Transverse colon (tissue), 4 donors: ENCODE data around the gene RNF166. TPM values are rescaled to one million over a fixed set of nuclear protein-coding genes. Genes with fewer than 3 reads are reported as not detected.

ENCODE experiments used
- DNase-seq: peaks from one replicate; pipeline ENCODE4 v3.0.0-alpha.2; 2019
- H3K27ac ChIP-seq, 4 donors: fragments of 200-600 bp; sonication (generic); 2 replicates each; pipeline ENCODE4 v1.5.1; 2016 to 2018; ENCODE audit warnings: inconsistent platforms in 4 of 4
- H3K27me3 ChIP-seq: fragments of 200-600 bp; sonication (generic); 2 replicates; pipeline ENCODE4 v1.5.1; 2017; ENCODE audit warnings: inconsistent platforms
- H3K36me3 ChIP-seq, 4 donors: fragments of 200-600 bp; sonication (generic); 2 replicates each; pipeline ENCODE4 v1.5.1; 2017 to 2019; ENCODE audit warnings: inconsistent platforms in 4 of 4
- H3K4me1 ChIP-seq, 4 donors: fragments of 200-600 bp; sonication (generic); 2 replicates each; pipeline ENCODE4 v1.5.1; 2017 to 2020; ENCODE audit warnings: inconsistent platforms in 4 of 4
- H3K4me3 ChIP-seq, 4 donors: fragments of 200-600 bp; sonication (generic); 1 replicate in 1 of 4; 2 replicates in 3 of 4; pipeline versions ENCODE4 v1.5.1 to v1.6.1; 2017 to 2019; ENCODE audit warnings: inconsistent platforms in 4 of 4
- H3K9me3 ChIP-seq, 2 donors: fragments of 200-600 bp; sonication (generic); 2 replicates each; pipeline ENCODE4 v1.5.1; 2017 to 2019; ENCODE audit warnings: inconsistent platforms in 2 of 2
- CTCF ChIP-seq, 5 experiments: fragments of 200-600 bp in 3 of 5; fragments of 450-650 bp in 2 of 5; sonication (generic) in 3 of 5; IDR thresholded peaks; 1 replicate in 2 of 5; 2 replicates in 3 of 5; pipeline ENCODE4 v1.5.1; 2016 to 2017; ENCODE audit warnings: antibody characterized with exemption in 5 of 5, inconsistent platforms in 3 of 5, mild to moderate bottlenecking in 2 of 5, moderate library complexity in 1 of 5
- EP300 ChIP-seq: sonication (generic); formaldehyde crosslinking; IDR thresholded peaks from one replicate; pipeline ENCODE4 v1.6.1; 2017; ENCODE audit warnings: antibody characterized with exemption, low read depth
- POLR2A ChIP-seq: fragments of 450-650 bp; IDR thresholded peaks from one replicate; pipeline ENCODE4 v1.6.1; 2016; ENCODE audit warnings: antibody characterized with exemption, mild to moderate bottlenecking, moderate library complexity
- POLR2AphosphoS5 ChIP-seq, 3 donors: sonication (generic); formaldehyde crosslinking; IDR thresholded peaks; one replicate each; pipeline ENCODE4 v1.6.1; 2016; ENCODE audit warnings: antibody characterized with exemption in 3 of 3
- WGBS, 2 donors: methylation state at CpG; one replicate each; pipeline ENCODE4 v1.1.5; 2018; ENCODE audit warnings: low coverage in 1 of 2; 5-methylcytosine and 5-hydroxymethylcytosine counted together
- in situ Hi-C, 4 donors: fragments of 200-750 bp; cut with MboI; loops; one replicate each; pipeline versions ENCODE4 v1.15.0 to v1.15.1; 2017; ENCODE audit warnings: low sequenced_read_pairs in 3 of 4, low pct_ligation_motif_present in 1 of 4, low pct_unique_long_range_greater_than_20kb in 1 of 4
- intact Hi-C: fragments of 100-400 bp; cut with DNase I; formaldehyde crosslinking; loops from one replicate; pipeline ENCODE4 v1.15.1; 2023; ENCODE audit warnings: low total_unique reads
- total RNA-seq, 4 donors: library from RNA; depleted of rRNA; stranded (reverse); fragments of >200 nt; gene quantifications; one replicate each; pipeline ENCODE4 v1.1.0, GENCODE V29; 2016

The RNF166 gene
- total RNA-seq, 4 donors from 2014 or later, result 10.3 to 15.3 (median 14.4) TPM

- intact Hi-C loops (no loop called here), in situ Hi-C loops (loop anchor here in 1 of 4 donors (25.0 kb wide), 1 partner anchor 480 kb away; the partner anchor contains the start of genes SLC22A31 and ZNF778)
- TF ChIP-seq POLR2A, result no peak
- no peaks in the 10 kb centered on the region for H3K9me3 ChIP-seq
- H3K36me3 ChIP-seq, result peaks cover 0 to 24% (median 1%) of the 10 kb centered on the region in 4 donors
- H3K27me3 ChIP-seq, result no peaks in the 10 kb centered on the region
- H3K4me1 ChIP-seq, result peaks cover 0 to 3% (median 0%) of the 10 kb centered on the region in 4 donors
- WGBS, 2 donors, result 60 to 80% methylated on average over 1 to 24 of the region's 30 CpGs
- DNase-seq, result no peak
- H3K27ac ChIP-seq, result no peak overlapping the region
- no peak overlapping the region for H3K4me3 ChIP-seq
Measured at GRCh38 chr16:88732172-88732960, 26.2 kb upstream of the RNF166 start.

GRCh38 chr16:88731699-88732098, 25.5 kb upstream of the RNF166 start:
- Histone ChIP-seq H3K27ac (no peak overlapping the region), H3K36me3 (peaks cover 0 to 30% (median 2%) of the 10 kb centered on the region in 4 donors), H3K4me3 (no peak overlapping the region), H3K4me1 (no peaks in the 10 kb centered on the region), H3K9me3 (no peaks in the 10 kb centered on the region), H3K27me3 (no peaks in the 10 kb centered on the region)
- WGBS, 2 donors, result 86% methylated on average over 6 of the region's 15 CpGs; no CpG with 5 or more reads in 1 of the 2 donors
- intact Hi-C loops (no loop called here), in situ Hi-C loops (loop anchor here in 1 of 4 donors (25.0 kb wide), 1 partner anchor 481 kb away; the partner anchor contains the start of genes SLC22A31 and ZNF778)
- DNase-seq, result no peak
- TF ChIP-seq CTCF (IDR thresholded peaks at IDR 0.05) (no peak), EP300 (no peak), POLR2AphosphoS5 (IDR thresholded peaks at IDR 0.05) (no peak), POLR2A (no peak)

GRCh38 chr16:88730632-88731607, 24.7 kb upstream of the RNF166 start:
- H3K27me3 ChIP-seq, result no peaks in the 10 kb centered on the region
- in situ Hi-C loops (loop anchor here in 1 of 4 donors (25.0 kb wide), 1 partner anchor 481 kb away; the partner anchor contains the start of genes SLC22A31 and ZNF778), intact Hi-C loops (no loop called here)
- H3K4me1 ChIP-seq, result no peaks in the 10 kb centered on the region
- no peak for TF ChIP-seq POLR2AphosphoS5 (IDR thresholded peaks at IDR 0.05)
- TF ChIP-seq EP300, result no peak
- TF ChIP-seq POLR2A, result no peak
- no peak for TF ChIP-seq CTCF (IDR thresholded peaks at IDR 0.05)
- no peak for DNase-seq
- no peak overlapping the region for H3K4me3 ChIP-seq
- H3K36me3 ChIP-seq, result peaks cover 0 to 38% (median 6%) of the 10 kb centered on the region in 4 donors
- WGBS, 2 donors, result 87 to 89% methylated on average over 6 to 34 of the region's 34 CpGs
- no peak overlapping the region for H3K27ac ChIP-seq
- H3K9me3 ChIP-seq, result no peaks in the 10 kb centered on the region

- H3K9me3 ChIP-seq, result no peaks in the 10 kb centered on the region
- H3K27me3 ChIP-seq, result no peaks in the 10 kb centered on the region
- WGBS, 2 donors, result 85% methylated on average over 17 of the region's 20 CpGs; no CpG with 5 or more reads in 1 of the 2 donors
- H3K4me3 ChIP-seq, result no peak overlapping the region
- peaks cover 0 to 49% (median 12%) of the 10 kb centered on the region in 4 donors for H3K36me3 ChIP-seq
- TF ChIP-seq POLR2AphosphoS5 (IDR thresholded peaks at IDR 0.05), result no peak
- no peak for TF ChIP-seq CTCF (IDR thresholded peaks at IDR 0.05)
- no peak for TF ChIP-seq POLR2A
- no peak for TF ChIP-seq EP300
- no peaks in the 10 kb centered on the region for H3K4me1 ChIP-seq
- H3K27ac ChIP-seq, result no peak overlapping the region
- no peak for DNase-seq
- in situ Hi-C loops, result loop anchor here in 1 of 4 donors (25.0 kb wide), 1 partner anchor 484 kb away; the partner anchor contains the start of genes SLC22A31 and ZNF778
- intact Hi-C loops, result no loop called here
Measured at GRCh38 chr16:88727871-88728270, 21.7 kb upstream of the RNF166 start.
